NCI-H1417 (cell line): Measurements from ENCODE around the gene DGKI.
"Not testable (repeated sequence)": the region's sequence is repeated elsewhere in the genome, so short reads cannot be mapped to it uniquely, and the experiment has no call there.

ENCODE experiments used
- DNase-seq, 3 experiments: peaks; one replicate each; lab custom pipeline; 2025; lab: John Stamatoyannopoulos, UW

The DGKI gene

GRCh38 chr7:137835486-137836112 is 11.2 kb downstream of the DGKI start:
- DNase-seq = no peak

- DNase-seq = no peak
Measured at GRCh38 chr7:137834552-137834951, 12.2 kb downstream of the DGKI start.

GRCh38 chr7:137832990-137833389 is 13.8 kb downstream of the DGKI start:
- DNase-seq = not testable (repeated sequence)

DNA sequence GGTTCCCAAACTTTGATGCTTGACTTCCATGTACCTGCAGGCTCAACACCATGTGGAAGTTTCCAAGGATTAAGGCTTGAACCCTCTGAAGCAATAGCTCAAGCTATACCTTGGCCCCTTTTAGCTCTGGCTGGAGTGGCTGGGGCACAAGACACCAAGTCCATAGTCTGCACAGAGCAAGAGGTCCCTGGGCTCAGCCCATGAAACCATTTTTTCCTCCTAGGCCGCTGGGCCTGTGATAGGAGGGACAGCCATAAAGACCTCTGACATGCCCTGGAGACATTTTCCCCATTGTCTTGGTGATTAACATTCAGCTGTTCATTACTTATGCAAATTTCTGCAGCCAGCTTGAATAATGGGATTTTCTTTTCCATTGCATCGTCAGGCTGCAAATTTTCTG is 14.4 kb downstream of the DGKI start:
- DNase-seq = no peak

- not testable (repeated sequence) for DNase-seq
Measured at GRCh38 chr7:137831555-137831954, 15.2 kb downstream of the DGKI start.

DNA sequence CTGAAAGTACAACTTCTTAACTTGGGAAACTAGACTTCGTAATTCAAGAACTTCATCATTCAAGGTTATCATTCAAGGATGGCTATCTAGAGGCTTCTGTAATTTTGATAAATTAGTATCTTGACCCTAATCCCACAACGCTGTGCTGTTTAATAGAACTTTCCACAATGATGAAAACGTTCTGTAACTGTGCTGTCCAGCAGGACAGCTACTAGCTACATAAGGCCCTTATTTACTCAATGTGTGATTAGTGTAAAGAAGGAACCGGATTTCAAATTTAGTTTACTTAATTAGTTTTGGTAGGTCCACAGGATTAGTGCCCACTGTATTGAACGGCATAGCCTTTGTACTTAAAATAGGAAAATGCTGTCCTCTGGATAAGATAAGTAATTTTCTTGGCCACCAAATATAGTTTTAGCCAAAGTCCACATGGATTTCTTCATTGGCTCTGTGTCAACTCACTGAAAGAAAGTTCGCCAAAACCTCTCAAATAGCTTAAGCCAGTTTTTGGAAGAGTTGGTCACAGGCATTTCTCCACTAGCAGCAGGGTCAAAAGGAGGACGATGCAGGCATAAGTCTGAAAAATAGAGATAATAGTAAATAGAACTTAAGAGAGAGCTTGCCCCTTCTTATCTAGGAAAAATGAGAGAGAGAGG is 17.3 kb downstream of the DGKI start:
- DNase-seq = no peak

- DNase-seq = peak in 1 of 3 experiments; percentile 59
Measured at GRCh38 chr7:137828456-137828855, 18.3 kb downstream of the DGKI start.

- DNase-seq = no peak
Measured at GRCh38 chr7:137825489-137825888, 21.3 kb downstream of the DGKI start.

GRCh38 chr7:137820677-137821420 is 25.9 kb downstream of the DGKI start:
- DNase-seq = peak; percentile 67 to 87 (median 76)

DNA sequence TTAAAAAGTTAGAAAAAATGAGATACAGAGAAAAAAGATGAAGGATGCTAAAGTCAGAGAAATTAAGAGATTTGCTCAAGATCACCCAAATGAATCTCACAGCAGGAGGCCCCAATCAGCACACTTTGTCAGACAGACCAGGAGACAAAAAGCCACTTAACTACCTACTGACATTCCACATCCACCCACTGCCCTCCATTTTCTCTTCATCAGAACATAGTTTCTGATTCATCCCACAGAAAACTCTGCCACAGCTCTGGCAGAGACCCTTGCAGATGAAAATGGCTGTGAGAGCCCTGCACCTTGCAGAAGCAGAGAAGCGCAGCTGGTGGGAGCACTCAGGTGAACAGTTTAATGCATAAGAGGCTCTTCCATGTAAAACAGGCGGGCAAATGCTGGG is 26.6 kb downstream of the DGKI start:
- peak; percentile 64 to 84 (median 67) for DNase-seq

- peak in 1 of 3 experiments; percentile 19 for DNase-seq
Measured at GRCh38 chr7:137818036-137818435, 28.7 kb downstream of the DGKI start.

DNA sequence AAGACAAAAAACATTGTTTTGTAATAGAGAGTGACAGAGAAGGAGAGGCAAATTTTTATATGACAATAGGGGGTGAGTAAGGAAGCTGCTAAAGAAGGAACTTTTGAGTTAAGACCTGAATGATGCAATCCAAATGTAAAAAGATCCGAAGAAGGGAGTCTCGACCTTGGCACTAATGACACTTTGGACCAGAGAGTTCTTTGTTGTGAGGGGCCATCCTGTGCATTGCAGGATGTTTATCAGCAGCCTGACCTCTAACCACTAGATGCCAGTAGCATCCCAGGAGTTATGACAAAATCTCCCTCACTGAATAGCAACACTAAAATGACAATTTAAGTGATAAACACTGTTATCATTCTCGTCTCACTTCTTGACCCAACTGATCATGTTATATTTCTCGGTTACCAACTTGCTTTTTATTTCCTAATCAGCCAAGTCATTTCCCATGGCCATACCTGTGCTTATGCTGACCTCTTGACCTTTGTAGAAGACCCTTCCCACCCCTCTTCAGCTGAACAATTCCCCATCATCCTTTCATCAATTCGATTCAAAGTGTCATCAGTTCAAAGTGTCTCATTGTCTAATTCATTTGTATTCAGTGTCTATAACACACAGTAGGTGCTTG is 30.0 kb downstream of the DGKI start:
- DNase-seq = peak in 1 of 3 experiments; percentile 20

DNA sequence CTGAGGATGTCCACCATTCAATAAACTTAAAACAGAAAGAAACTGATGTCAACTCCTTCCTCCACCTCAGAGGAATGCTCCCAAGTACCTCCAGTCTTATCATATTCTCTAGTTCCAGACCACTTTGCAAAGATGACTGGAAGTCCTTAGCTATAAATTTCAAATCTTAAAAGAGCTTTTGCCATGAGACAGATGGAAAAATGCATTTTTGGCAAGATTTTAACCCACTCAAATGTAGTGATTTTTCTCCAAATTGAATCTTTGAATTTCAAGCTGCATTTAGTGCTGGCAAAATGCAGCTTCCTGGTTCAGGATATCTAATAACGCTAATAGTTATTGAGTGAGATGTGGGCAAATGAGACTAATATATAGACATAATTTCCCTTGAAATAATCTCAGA is 33.2 kb downstream of the DGKI start:
- no peak for DNase-seq

DNA sequence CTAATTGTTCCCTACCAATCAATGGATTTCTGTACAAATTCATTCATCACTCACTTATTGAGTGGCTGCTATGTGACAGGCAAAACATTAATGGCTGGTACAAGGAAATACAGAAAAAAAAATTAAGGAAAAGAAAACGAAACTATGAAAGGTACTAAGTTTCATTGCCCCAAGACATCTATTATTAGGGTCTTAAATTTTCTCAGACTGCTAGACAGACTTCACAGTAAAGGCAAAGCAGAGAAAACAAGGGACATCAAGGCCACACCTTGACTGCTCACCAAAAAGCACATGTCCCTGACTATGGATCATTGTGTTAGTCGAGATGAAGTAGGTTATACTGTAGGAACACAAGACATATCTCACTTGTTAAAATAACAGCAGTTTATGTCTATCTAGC is 36.5 kb downstream of the DGKI start:
- no peak for DNase-seq

- DNase-seq = peak; percentile 59 to 94 (median 91)
Measured at GRCh38 chr7:137804836-137805235, 41.9 kb downstream of the DGKI start.

DNA sequence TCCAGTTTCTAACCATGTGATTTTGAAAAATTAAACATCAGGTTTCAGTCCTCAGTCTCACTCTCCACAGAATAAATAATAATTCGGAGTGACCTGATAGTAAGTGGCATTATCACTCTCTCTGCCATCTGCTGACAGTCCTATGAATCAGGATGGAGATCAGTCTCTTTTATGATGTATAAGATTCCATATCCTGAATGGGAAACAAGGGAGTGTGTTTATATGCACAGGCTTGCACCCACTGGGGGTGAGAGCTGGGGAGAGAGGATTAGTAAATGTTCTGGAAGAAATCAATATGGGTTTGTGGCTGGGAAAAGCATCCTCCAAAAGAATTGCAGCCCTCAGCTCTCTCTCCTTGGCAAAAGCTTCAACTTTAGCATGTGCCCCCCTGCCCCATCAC is 45.3 kb downstream of the DGKI start:
- DNase-seq = no peak

- no peak for DNase-seq
Measured at GRCh38 chr7:137801003-137801402, 45.8 kb downstream of the DGKI start.

- no peak for DNase-seq
Measured at GRCh38 chr7:137798073-137798763, 48.6 kb downstream of the DGKI start.

DNA sequence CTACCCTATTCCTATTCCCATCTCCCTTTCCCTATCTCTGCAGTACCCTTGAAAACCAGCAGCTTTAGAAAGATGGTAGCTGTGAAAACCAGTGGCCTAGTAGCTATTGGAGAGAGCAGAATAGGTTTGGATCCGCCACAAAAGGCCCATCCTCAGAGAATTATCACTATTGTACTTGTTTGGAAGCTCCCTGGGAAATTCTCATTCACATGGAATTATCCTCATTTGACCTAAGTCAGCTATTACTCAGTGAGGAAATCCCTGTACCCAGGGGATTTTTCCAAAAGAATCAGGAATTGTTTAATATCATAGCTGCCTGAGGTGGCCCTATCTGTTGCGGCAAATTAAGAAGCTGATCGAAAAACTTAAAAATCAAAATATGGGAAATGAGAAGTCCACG is 51.6 kb downstream of the DGKI start:
- DNase-seq = no peak

DNA sequence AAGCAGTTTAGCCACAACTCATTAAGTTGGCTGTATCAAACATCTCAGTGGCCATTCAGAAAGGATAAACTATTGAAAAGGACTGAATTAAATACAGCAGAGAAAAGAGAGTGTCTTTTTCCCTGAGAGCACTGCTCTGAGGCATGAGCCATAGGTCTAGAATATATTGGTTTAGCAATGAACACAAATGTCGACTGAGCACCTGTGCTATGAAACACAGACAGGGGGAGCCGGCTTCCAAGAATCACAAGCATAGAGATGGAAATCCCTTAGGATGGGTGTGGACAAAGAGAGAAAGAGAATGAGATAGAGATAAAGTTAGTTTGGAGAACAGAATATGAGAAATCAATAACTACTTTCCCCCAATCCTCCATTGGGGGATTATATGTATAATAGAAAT is 54.8 kb downstream of the DGKI start:
- DNase-seq = peak in 1 of 3 experiments; percentile 57

DNA sequence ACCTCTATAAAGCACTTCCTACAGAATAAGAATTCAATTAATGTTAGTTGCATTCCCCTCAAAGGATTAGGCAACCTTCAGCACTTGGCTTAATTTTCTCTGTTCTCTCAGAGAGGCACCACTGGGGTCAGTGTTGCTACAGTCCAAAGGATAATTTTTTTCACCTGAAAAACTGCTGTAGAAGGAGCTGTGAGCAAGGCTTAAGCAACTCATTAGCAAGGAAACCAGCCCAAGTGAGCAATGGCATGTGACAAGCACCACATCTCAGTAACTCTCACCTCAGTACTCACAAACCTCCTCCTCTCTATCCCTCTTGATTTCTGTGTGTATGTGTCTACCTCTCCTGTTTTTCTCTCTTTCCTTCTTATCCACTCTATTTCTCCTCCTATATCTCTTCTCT is 55.9 kb downstream of the DGKI start:
- DNase-seq = no peak
